Epithelial cell of proximal tubule (primary cell): ENCODE data around the gene TP53AIP1. TPM values are rescaled to one million over a fixed set of nuclear protein-coding genes. Genes with fewer than 3 reads are reported as not detected.

ENCODE experiments used
- DNase-seq: peaks from one replicate; pipeline ENCODE4 v3.0.0-alpha.2; 2011; ENCODE audit warnings: low read depth
- H3K4me3 ChIP-seq: 2 replicates; pipeline ENCODE4 v1.5.1; 2011; ENCODE audit warnings: low read depth, mild to moderate bottlenecking, low read length
- total RNA-seq: library from RNA; depleted of rRNA; stranded (reverse); fragments of >200 nt; gene quantifications from 2 replicates; pipeline ENCODE4 v1.2.3, GENCODE V29; 2015
- TF ChIP-seq, protein P1 (sequence below): conservative IDR thresholded peaks from 2 replicates; pipeline ENCODE4 v1.5.1; 2012; ENCODE audit warnings: low read depth, mild to moderate bottlenecking, low read length

The TP53AIP1 gene
- total RNA-seq, 1 donor from 2014 or later: not detected

DNA sequence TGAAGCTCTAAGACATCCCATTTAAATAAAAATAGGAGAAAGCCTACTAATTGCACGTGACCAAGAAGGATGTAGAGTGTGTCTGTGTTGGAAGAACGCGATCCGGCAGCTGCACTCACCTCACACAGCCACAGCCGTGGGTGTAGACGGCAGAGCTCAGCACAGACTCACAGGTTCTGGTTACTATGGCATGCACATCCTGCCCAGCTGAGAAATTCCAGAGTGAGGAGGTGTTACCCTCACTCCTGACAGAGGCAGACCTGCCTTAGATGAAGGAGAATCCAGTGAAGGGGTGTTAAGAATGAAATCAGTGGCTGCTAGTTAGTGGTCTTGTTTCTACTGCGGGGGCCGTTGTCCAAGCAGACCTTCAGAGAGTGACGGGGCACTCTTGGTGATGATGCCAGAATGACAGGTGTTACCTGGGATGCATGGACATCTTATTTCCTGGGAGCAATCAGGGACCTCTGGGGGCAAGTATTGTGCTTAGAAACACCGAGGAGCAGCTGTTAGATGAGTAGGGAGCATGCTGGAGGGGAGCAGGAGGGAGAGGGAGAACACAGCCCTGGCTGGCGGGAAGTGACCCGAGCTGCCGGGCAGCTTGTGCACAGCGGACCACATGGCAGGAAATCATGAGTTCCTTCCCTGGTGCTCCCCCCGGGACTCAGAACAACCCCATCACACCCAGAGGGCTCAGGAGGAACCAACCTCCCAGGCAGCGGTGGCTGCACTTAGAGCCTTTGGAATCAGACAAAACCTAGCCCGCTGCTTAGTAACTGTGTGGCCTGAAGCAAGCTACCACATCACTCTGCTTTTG is 39.2 kb downstream of the TP53AIP1 start:
- TF ChIP-seq, protein P1, sequence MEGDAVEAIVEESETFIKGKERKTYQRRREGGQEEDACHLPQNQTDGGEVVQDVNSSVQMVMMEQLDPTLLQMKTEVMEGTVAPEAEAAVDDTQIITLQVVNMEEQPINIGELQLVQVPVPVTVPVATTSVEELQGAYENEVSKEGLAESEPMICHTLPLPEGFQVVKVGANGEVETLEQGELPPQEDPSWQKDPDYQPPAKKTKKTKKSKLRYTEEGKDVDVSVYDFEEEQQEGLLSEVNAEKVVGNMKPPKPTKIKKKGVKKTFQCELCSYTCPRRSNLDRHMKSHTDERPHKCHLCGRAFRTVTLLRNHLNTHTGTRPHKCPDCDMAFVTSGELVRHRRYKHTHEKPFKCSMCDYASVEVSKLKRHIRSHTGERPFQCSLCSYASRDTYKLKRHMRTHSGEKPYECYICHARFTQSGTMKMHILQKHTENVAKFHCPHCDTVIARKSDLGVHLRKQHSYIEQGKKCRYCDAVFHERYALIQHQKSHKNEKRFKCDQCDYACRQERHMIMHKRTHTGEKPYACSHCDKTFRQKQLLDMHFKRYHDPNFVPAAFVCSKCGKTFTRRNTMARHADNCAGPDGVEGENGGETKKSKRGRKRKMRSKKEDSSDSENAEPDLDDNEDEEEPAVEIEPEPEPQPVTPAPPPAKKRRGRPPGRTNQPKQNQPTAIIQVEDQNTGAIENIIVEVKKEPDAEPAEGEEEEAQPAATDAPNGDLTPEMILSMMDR: no peak
- no peak for DNase-seq
- H3K4me3 ChIP-seq: no peak overlapping the region

DNA sequence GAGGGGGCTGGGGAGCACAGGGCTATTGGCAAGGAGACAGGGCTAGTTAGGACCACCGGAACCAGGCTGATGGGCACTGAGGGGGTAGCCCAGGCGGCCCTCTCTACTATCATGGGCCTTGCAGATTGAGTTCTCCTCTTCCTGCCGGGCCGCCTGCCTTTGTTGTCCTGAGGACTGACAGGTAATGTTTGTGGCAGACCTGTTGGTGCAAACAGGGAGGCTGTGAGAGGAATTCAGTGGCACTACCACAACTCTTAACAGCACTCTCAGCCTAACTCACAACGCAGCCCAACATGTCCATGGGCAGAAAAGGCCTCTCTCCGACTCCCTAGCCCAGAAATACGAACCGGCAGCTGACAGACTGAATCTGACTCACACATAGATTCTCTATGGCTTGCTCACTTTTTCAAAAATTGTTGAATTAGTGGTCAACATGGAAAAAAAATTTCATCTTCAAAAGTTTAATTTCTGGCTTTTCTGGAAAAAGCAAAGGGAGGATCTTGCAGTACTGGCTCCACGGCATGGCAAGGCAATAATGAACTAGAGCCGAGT is 40.1 kb downstream of the TP53AIP1 start:
- no peak for DNase-seq
- no peak overlapping the region for H3K4me3 ChIP-seq
- TF ChIP-seq, protein P1: no peak

DNA sequence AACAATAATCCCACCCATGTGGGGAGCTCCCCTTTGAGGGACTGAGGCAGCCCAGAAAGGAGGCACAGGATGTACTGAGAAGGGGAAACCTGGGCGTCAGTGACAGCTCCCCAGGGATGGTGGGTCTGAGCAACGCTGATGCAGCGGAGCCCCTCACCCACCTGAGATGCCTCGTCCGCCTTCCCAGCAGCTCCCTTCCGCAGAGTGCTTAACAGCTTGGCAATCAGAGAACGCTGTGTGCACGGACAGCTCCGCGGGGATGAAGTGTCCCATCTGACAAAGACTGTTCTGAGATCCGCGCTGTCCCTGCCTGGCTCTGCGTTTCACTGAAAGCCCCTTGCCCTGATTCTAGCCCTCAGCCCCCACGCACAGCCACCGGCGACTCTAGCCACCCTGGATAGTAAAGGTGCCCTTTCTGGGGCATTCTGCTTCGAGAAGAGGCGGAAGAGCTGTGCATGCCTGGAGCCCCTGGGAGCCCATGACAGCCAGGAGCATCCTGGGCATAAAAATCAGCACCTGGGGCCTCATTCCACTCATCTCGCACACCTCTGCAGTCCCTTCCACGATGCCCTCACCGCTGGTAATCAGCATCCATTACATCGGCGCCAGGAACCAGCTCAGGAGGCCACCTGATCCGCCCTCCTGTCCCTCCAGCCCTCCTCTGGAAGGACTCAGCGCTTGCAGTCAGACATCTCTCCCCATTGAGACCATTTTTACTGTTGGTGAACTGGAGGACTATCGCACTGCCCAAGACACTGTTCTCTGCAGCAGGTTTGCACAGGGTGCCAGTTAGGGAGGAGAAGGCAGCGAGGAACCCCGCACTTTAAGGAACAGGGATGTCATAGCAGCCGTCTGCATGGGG is 40.8 kb downstream of the TP53AIP1 start:
- no peak for DNase-seq
- no peak overlapping the region for H3K4me3 ChIP-seq
- TF ChIP-seq, protein P1: no peak

DNA sequence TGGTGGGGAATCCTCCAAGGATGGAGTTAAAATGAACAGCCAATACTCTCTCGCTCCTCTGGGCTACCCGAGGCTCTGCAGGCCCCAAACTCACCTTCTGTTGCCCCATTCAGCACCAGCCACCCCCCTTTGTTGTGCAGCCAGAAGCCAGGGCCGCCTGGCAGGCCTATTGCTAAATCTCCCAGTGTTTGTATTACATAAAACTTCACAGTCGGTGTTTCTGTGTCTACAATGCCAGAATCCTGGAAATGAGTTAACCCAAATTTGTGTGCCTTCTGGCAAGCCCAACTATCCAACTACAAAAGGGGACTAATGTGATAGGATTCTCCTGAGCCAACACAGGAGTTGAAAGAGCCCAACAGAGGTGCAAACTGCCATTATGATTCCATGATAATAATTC is 42.2 kb downstream of the TP53AIP1 start:
- TF ChIP-seq, protein P1: no peak
- H3K4me3 ChIP-seq: no peak overlapping the region
- no peak for DNase-seq

DNA sequence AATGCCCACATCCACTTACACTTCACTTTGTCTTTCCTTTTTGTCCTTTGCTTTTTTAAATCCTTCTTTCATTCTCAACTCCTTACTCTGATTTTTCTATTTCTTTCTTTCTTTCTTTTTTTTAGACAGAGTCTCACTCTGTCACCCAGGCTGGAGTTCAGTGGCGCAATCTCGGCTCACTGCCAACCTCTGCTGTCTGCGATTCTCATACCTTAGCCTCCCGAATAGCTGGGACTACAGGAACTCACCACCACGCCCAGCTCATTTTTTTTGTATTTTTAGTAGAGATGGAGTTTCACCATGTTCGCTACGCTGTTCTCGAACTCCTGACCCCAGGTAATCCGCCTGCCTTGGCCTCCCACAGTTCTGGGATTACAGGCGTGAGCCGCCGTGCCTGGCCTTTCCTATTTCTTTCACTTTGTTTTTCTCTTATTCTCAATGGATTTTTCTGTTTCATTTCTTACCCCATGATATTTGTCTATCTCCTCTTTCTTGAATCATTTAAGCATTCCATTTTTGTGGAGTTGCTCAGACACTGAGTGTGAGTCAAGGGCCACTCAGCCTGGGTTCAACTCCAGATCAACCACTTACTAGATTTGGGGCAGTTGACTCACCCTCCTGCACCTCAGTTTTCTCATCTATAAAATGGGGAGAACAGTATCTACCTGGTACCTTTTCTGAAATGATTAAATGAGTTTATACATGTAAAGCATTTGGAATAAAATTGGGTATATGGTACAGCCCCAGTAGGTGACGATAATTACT is 43.9 kb downstream of the TP53AIP1 start:
- H3K4me3 ChIP-seq: no peak overlapping the region
- TF ChIP-seq, protein P1: no peak
- no peak for DNase-seq

DNA sequence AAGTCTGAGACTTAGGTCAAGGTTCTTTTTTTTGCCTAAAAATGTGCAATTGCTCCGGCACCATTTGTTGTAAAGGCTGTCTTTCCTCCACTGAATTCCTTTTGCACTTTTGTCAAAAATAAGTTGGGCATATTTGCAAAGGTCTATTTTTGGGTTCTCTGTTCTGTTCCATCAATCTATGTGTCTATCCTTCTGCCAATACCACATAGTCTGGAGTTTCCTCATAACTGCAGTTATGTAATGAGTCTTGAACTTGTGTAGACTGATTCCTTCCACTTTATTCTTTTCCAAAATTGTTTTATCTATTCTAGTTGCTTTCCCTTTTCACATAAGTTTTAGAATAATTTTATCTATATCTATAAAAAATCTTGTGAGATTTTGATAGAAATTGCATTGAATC is 44.8 kb downstream of the TP53AIP1 start:
- TF ChIP-seq, protein P1: no peak
- DNase-seq: no peak
- no peak overlapping the region for H3K4me3 ChIP-seq
